GM06990 (cell line): ENCODE measurements around the gene CC2D1A.

Source experiments
- DNase-seq: peaks from one replicate; pipeline ENCODE4 v3.0.0-alpha.2; 2011; ENCODE audit not compliant: insufficient read length; ENCODE audit errors: extremely low read depth
- H3K27me3 ChIP-seq: replicated peaks from 2 replicates; pipeline ENCODE4 v1.6.0; 2011; ENCODE audit warnings: low read length; ENCODE audit not compliant: control insufficient read depth, insufficient read depth
- H3K36me3 ChIP-seq: 2 replicates; pipeline ENCODE4 v1.5.1; 2011; ENCODE audit warnings: low read length; ENCODE audit not compliant: control insufficient read depth, insufficient read depth
- H3K4me3 ChIP-seq: replicated peaks from 2 replicates; pipeline ENCODE4 v1.5.1; 2011; ENCODE audit warnings: low read depth, mild to moderate bottlenecking, control low read depth, low read length
- TF ChIP-seq, protein P1 (sequence below): IDR thresholded peaks from 2 replicates; pipeline ENCODE4 v1.5.1; 2011; ENCODE audit warnings: low read length, control low read depth, mild to moderate bottlenecking, inconsistent platforms; ENCODE audit not compliant: insufficient read depth, poor library complexity, severe bottlenecking

CC2D1A gene

DNA sequence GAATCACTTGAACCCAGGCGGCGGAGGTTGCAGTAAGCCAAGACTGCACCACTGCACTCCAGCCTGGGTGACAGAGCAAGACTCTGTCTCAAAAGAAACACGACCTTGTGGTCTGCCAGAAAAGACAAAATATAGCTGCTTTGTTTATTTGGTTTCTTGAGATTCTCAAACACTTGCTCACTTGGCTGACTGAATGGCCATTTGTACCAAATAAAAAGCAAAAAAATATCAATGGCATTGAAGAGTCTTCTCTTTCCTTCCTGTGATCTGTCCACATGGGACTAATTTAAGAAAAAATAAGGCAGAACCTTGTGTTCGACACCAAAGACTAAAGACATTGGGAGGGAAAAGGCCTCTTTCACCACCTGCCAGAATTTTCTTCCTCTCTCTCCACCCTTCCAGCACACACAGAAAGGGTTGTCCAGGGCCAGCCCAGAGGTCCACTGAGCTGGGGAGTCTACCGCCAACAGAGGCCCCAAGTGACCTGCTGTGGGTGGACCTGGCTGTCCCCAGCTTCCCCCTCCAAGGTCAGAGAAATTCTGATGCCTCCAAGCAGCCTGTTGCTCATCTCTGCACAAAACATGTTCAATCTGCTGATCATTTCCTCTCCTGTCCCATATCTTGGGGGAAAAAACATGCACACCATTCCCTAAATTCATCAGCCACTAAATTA lies 6.0 kb upstream of the CC2D1A start:
- TF ChIP-seq, protein P1, sequence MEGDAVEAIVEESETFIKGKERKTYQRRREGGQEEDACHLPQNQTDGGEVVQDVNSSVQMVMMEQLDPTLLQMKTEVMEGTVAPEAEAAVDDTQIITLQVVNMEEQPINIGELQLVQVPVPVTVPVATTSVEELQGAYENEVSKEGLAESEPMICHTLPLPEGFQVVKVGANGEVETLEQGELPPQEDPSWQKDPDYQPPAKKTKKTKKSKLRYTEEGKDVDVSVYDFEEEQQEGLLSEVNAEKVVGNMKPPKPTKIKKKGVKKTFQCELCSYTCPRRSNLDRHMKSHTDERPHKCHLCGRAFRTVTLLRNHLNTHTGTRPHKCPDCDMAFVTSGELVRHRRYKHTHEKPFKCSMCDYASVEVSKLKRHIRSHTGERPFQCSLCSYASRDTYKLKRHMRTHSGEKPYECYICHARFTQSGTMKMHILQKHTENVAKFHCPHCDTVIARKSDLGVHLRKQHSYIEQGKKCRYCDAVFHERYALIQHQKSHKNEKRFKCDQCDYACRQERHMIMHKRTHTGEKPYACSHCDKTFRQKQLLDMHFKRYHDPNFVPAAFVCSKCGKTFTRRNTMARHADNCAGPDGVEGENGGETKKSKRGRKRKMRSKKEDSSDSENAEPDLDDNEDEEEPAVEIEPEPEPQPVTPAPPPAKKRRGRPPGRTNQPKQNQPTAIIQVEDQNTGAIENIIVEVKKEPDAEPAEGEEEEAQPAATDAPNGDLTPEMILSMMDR: no peak

DNA sequence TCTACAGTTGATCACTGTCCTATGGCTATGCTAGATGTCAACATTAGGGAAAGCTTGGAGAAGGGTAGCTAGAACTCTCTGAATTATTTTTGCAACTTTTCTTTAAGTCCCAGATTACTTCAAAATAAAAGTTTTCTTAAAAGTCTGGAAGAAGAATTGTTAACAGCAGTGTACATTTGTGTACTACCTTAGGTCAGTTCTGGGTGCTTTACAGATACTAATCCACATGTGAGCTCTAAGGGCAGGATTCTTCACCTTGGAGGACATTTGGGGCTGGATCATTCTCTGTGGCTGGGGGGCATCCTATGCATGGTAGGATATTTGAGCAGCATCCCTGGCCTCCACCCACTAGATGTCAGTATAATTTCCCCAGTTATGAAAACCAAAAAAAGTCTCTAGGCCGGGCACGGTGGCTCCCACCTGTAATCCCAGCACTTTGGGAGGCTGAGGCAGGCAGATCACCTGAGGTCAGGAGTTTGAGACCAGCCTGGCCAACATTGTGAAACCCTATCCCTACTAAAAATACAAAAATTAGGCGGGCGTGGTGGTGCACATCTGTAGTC lies 2.9 kb upstream of the CC2D1A start:
- TF ChIP-seq, protein P1: peak; percentile 45
- Histone ChIP-seq H3K4me3 (no peak overlapping the region), H3K36me3 (no peaks in the 10 kb centered on the region), H3K27me3 (no peaks in the 10 kb centered on the region)
- DNase-seq: no peak

More for the DNA sequence above, 6.0 kb upstream of the CC2D1A start:
- no peak for DNase-seq
- Histone ChIP-seq H3K27me3 (no peaks in the 10 kb centered on the region), H3K4me3 (no peak overlapping the region), H3K36me3 (no peaks in the 10 kb centered on the region)

DNA sequence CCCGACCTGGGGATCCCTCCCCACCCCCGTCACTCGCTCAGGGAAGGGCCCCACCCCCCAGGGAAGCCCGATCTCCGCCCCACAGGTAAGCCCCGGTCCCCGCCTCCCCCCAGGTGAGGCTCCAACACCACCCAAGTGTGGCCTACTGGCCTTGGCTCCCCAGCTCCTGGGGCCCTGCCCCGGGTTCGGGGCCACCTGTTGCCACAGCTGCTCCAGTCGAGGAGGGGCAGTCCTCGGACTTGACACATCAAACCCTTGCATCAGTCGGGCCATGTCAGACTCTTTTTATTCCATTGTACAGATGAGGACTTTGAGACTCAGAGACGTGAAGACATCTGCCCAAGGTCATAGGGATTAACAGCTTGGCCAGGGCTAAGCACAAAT lies 512 bp downstream of the CC2D1A start:
- TF ChIP-seq, protein P1: no peak
- Histone ChIP-seq H3K27me3 (no peaks in the 10 kb centered on the region), H3K4me3 (peak overlapping the region; percentile 83), H3K36me3 (no peaks in the 10 kb centered on the region; the same call in 1 of the 2 replicates)
- DNase-seq: no peak

DNA sequence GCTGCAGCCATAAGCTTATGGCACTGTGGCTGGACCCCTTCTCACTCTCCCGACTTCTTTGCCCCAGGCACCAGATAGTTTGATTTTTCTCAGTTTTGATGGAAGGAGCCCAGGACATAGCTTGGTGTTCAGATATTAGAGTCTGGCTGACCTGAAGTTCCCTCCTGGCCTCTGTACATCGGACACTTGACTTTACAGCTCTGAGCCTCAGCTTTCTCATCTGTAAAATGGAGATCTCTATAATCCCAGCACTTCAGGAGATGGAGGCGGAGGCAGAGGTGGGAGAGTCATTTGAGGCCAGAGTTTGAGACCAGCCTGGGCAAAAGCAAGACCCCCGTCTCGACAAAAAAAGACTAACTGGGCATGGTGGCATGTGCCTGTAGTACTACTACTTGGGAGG lies 909 bp downstream of the CC2D1A start:
- no peaks in the 10 kb centered on the region; the same call in 1 of the 2 replicates for H3K36me3 ChIP-seq
- no peaks in the 10 kb centered on the region for H3K27me3 ChIP-seq
- DNase-seq: no peak
- TF ChIP-seq, protein P1: no peak
- H3K4me3 ChIP-seq: peak overlapping the region; percentile 83

DNA sequence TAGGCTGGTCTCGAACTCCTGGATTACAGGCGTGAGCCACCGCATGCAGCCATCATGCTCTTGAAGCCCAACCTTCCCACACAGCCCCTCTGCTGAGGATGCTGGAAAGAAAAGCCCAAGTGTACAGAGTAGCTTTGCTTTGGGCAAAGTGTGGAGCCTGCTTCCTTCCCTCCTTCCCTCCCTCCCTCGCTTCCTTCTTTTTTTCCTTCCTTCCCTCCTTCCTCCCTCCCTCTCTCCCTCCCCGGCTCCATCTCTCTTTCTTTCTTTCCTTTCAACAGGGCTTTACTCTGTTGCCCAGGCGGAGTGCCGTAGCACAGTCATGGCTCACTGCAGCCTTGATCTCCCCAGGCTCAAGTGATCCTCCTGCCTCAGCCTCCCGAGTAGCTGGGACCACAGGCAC lies 2.7 kb downstream of the CC2D1A start:
- Histone ChIP-seq H3K4me3 (no peak overlapping the region), H3K27me3 (no peaks in the 10 kb centered on the region), H3K36me3 (peaks cover 8% of the 10 kb centered on the region; the same call in 1 of the 2 replicates)
- TF ChIP-seq, protein P1: no peak
- no peak for DNase-seq
